Activated naive CD8-positive, alpha-beta T cell treated with anti-CD3 and anti-CD28 coated beads, Interleukin-2, amount 10 ng/mL, durations not matched to agents 7 days and 5 days (primary cell): ENCODE data around the gene PRKAB2. TPM values are rescaled to one million over a fixed set of nuclear protein-coding genes. Genes with fewer than 3 reads are reported as not detected.
"Not testable (repeated sequence)": the region's sequence is repeated elsewhere in the genome, so short reads cannot be mapped to it uniquely, and the experiment has no call there.

Experiments
- ATAC-seq: fragments of 150-1000 bp; cut with Tn5 transposase; one replicate; pipeline ENCODE4 v1.10.0; 2021; ENCODE audit warnings: low read depth, moderate library complexity
- POLR2A ChIA-PET: fragments of 350-600 bp; sonication (Branson Sonifier 250); formaldehyde crosslinking; loops from one replicate; lab custom pipeline; 2021; ENCODE audit warnings: antibody characterized with exemption; lab: Charles Lee
- DNase-seq: peaks from one replicate; pipeline ENCODE4 v3.0.0; 2021
- H3K27ac Mint-ChIP-seq: one replicate; pipeline ENCODE4 v1.8.0; 2022; ENCODE audit warnings: mild to moderate bottlenecking, mixed read lengths
- H3K27me3 Mint-ChIP-seq: one replicate; pipeline ENCODE4 v1.8.0; 2022; ENCODE audit warnings: mild to moderate bottlenecking, moderate library complexity, mixed read lengths
- H3K36me3 Mint-ChIP-seq: one replicate; pipeline ENCODE4 v1.8.0; 2021; ENCODE audit warnings: mild to moderate bottlenecking, mixed read lengths
- H3K4me1 Mint-ChIP-seq: one replicate; pipeline ENCODE4 v1.8.0; 2021; ENCODE audit warnings: mixed read lengths
- H3K4me3 Mint-ChIP-seq: one replicate; pipeline ENCODE4 v1.8.0; 2022; ENCODE audit warnings: mild to moderate bottlenecking, moderate library complexity, mixed read lengths
- H3K9me3 Mint-ChIP-seq: one replicate; pipeline ENCODE4 v1.8.0; 2021; ENCODE audit warnings: mixed read lengths
- total RNA-seq, 2 experiments: library from RNA; stranded (reverse); gene quantifications; one replicate each; pipeline ENCODE4 v1.2.3, GENCODE V29; 2021

Gene PRKAB2
- total RNA-seq, 2 experiments from 2014 or later, result 12.6 to 14.0 TPM

DNA sequence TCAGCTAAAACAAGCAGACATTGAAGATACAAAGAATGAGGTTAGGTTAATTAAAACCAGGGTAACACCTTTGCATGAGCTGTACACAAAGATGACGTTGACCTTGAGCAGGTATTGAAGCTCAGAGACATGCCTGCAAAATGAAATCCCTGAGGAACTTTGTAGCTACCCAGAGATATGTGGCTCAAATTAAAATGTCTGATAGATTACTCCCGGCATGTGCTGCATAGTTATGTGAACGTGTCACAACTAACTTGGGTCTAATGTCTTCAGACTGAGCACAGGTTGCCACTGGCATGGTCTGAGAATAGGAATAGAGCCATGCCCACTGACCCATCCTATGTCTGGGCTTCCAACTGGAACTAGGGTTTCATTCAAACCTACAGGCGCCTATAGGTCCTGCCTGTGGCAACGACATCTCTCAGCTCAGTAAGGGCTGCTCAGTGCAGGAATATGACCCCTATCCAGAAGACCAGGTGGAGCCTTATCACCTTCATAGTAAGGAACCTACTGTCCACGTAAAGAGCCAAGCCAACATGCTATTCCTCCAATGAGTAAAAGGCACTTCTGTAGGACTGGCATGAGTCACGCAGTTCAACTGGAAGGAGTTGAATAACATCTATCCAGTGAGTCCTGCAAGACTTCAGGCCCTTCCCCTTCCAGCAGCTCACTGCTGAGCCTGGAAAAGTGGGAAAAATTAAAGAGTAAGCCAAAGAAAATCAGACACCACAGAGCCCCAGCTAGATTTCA lies 60.7 kb downstream of the PRKAB2 start:
- ATAC-seq, result no peak
- POLR2A ChIA-PET, result no interaction called here
- H3K36me3 Mint-ChIP-seq, result no peaks in the 10 kb centered on the region
- H3K9me3 Mint-ChIP-seq, result no peaks in the 10 kb centered on the region
- DNase-seq, result no peak
- no peak overlapping the region for H3K27ac Mint-ChIP-seq
- peaks cover 26% of the 10 kb centered on the region for H3K27me3 Mint-ChIP-seq
- peaks cover 8% of the 10 kb centered on the region for H3K4me1 Mint-ChIP-seq
- H3K4me3 Mint-ChIP-seq, result no peak overlapping the region

DNA sequence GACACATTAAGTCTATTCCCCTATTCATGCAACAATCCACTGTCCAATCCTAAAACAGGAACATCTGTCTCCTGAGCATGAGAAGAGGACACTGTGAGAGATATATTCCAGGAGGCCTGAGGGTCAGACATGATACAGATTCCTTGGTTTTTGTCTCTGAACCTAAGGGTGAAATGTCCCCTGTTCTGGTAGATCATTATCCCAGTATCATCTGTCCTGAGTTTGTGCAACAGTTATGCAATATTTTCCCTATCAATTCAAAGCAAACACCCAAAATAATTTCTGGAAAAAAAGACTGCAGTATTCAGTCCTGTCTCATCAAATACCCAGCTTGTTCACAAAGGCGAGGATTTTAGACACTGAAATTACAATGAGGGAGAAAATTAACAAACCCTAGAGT lies 61.4 kb downstream of the PRKAB2 start:
- Mint-ChIP-seq H3K27me3 (peaks cover 28% of the 10 kb centered on the region), H3K4me1 (peaks cover 8% of the 10 kb centered on the region), H3K27ac (no peak overlapping the region), H3K9me3 (no peaks in the 10 kb centered on the region), H3K4me3 (no peak overlapping the region), H3K36me3 (no peaks in the 10 kb centered on the region)
- POLR2A ChIA-PET, result no interaction called here
- DNase-seq (no peak), ATAC-seq (no peak)

DNA sequence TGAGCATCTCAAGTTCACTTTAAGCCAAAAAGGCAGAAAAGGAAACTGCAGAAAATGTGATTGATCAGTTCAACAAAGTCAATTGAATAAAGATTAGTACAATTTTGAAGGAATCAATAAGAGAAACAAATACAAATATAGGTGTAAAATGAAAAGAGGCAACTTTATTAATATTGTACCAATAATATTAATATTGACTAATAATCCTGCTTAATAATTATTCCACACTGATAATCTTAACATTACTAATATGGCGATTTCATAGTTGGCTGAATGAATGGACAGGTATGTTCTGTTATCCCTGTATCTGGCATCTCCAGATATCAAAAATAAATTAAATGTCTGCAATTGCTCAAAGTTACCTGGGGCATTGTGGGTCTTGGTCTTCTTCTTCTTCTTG lies 61.8 kb downstream of the PRKAB2 start:
- POLR2A ChIA-PET, result no interaction called here
- H3K27ac Mint-ChIP-seq, result no peak overlapping the region
- H3K4me3 Mint-ChIP-seq, result no peak overlapping the region
- DNase-seq (no peak), ATAC-seq (no peak)
- peaks cover 28% of the 10 kb centered on the region for H3K27me3 Mint-ChIP-seq
- H3K9me3 Mint-ChIP-seq, result no peaks in the 10 kb centered on the region
- no peaks in the 10 kb centered on the region for H3K36me3 Mint-ChIP-seq
- H3K4me1 Mint-ChIP-seq, result peaks cover 8% of the 10 kb centered on the region

- Mint-ChIP-seq H3K4me3 (no peak overlapping the region), H3K36me3 (no peaks in the 10 kb centered on the region), H3K27ac (no peak overlapping the region), H3K9me3 (no peaks in the 10 kb centered on the region), H3K4me1 (peaks cover 8% of the 10 kb centered on the region), H3K27me3 (peaks cover 25% of the 10 kb centered on the region)
- DNase-seq (no peak), ATAC-seq (no peak)
- POLR2A ChIA-PET, result no interaction called here
Measured at GRCh38 chr1:147109762-147110161, 62.5 kb downstream of the PRKAB2 start.

GRCh38 chr1:147109041-147109440 lies 63.2 kb downstream of the PRKAB2 start:
- no peak for ATAC-seq
- Mint-ChIP-seq H3K27me3 (peaks cover 25% of the 10 kb centered on the region), H3K4me1 (peaks cover 8% of the 10 kb centered on the region), H3K9me3 (no peaks in the 10 kb centered on the region), H3K27ac (no peak overlapping the region), H3K4me3 (no peak overlapping the region), H3K36me3 (no peaks in the 10 kb centered on the region)
- POLR2A ChIA-PET, result no interaction called here
- DNase-seq, result no peak

- H3K4me3 Mint-ChIP-seq, H3K4me1 Mint-ChIP-seq, H3K27ac Mint-ChIP-seq, ATAC-seq, POLR2A ChIA-PET, H3K36me3 Mint-ChIP-seq, H3K9me3 Mint-ChIP-seq, DNase-seq: not testable (repeated sequence)
- H3K27me3 Mint-ChIP-seq, result peaks cover 22% of the 10 kb centered on the region
Measured at GRCh38 chr1:147106407-147106881, 65.8 kb downstream of the PRKAB2 start.

DNA sequence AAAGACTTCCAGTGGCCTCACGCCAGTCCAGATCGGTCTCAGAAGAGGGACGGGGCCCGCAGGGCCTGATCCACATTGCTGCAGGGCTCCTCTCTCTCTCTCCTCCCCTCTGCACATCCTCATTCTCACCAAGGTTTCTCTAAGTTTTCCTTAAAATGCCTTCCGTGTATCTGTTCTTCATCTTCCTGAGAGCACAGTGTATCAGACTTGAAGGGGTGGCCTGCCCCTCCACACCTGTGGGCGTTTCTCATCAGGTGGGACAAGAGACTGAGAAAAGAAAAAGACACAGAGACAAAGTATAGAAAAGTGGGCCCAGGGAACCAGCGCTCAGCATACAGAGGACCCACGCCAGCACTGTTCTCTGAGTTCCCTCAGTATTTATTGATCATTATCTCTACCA lies 66.4 kb downstream of the PRKAB2 start:
- ATAC-seq (no peak), DNase-seq (no peak)
- Mint-ChIP-seq H3K27me3 (peaks cover 20% of the 10 kb centered on the region), H3K4me1 (peaks cover 9% of the 10 kb centered on the region), H3K4me3 (no peak overlapping the region), H3K9me3 (no peaks in the 10 kb centered on the region), H3K27ac (no peak overlapping the region), H3K36me3 (no peaks in the 10 kb centered on the region)
- POLR2A ChIA-PET, result no interaction called here

Other genes with a start within 250 kb of the PRKAB2 start
- 10 to 100 TPM; 22.9 to 25.1 TPM for gene NBPF12, start 234.1 kb downstream of the PRKAB2 start, total RNA-seq
- under 1 TPM; 0.60 to 0.86 TPM for gene FMO5, start 52.9 kb upstream of the PRKAB2 start, total RNA-seq
- 10 to 100 TPM; 49.6 to 58.3 TPM for gene CHD1L, start 70.2 kb upstream of the PRKAB2 start, total RNA-seq